ENCODE results near the gene DPF1.

The DPF1 gene

GRCh38 chr19:38191747-38192146 is 32.3 kb downstream of the DPF1 start:
- no peak overlapping the region for H3K4me3 ChIP-seq (ENCODE audit: low read length)
- DNase-seq (ENCODE audit: low read depth), result no peak
- no peak for TF ChIP-seq CTCF (conservative IDR thresholded peaks at IDR 0.05; ENCODE audit: low read length)

GRCh38 chr19:38190793-38191192 is 33.2 kb downstream of the DPF1 start:
- H3K4me3 ChIP-seq (ENCODE audit: low read length), result no peak overlapping the region
- no peak for DNase-seq (ENCODE audit: low read depth)
- TF ChIP-seq CTCF (conservative IDR thresholded peaks at IDR 0.05; ENCODE audit: low read length), result no peak

- TF ChIP-seq CTCF (conservative IDR thresholded peaks at IDR 0.05; ENCODE audit: low read length), result no peak
- no peak overlapping the region for H3K4me3 ChIP-seq (ENCODE audit: low read length)
- DNase-seq (ENCODE audit: low read depth), result no peak
Measured at GRCh38 chr19:38190061-38190460, 34.0 kb downstream of the DPF1 start.

GRCh38 chr19:38185562-38185961 is 38.5 kb downstream of the DPF1 start:
- no peak overlapping the region for H3K4me3 ChIP-seq (ENCODE audit: low read length)
- TF ChIP-seq CTCF (conservative IDR thresholded peaks at IDR 0.05; ENCODE audit: low read length), result no peak
- DNase-seq (ENCODE audit: low read depth), result no peak

GRCh38 chr19:38184815-38185214 is 39.2 kb downstream of the DPF1 start:
- no peak for DNase-seq (ENCODE audit: low read depth)
- TF ChIP-seq CTCF (conservative IDR thresholded peaks at IDR 0.05; ENCODE audit: low read length), result no peak
- no peak overlapping the region for H3K4me3 ChIP-seq (ENCODE audit: low read length)

GRCh38 chr19:38183251-38183897 is 40.6 kb downstream of the DPF1 start:
- no peak for TF ChIP-seq CTCF (conservative IDR thresholded peaks at IDR 0.05; ENCODE audit: low read length)
- H3K4me3 ChIP-seq (ENCODE audit: low read length), result peak overlapping the region; percentile 56
- DNase-seq (ENCODE audit: low read depth), result peak; percentile 6

GRCh38 chr19:38182536-38183210 is 41.3 kb downstream of the DPF1 start:
- no peak for DNase-seq (ENCODE audit: low read depth)
- no peak for TF ChIP-seq CTCF (conservative IDR thresholded peaks at IDR 0.05; ENCODE audit: low read length)
- no peak overlapping the region for H3K4me3 ChIP-seq (ENCODE audit: low read length)
